Tibial artery (tissue), 4 donors: ENCODE data around the gene RASA1.

Source experiments
- DNase-seq, 2 donors: peaks; one replicate each; pipeline ENCODE4 v3.0.0-alpha.2; 2019
- H3K27ac ChIP-seq, 2 donors: fragments of 200-600 bp; sonication (generic) in 1 of 2; 1 replicate in 1 of 2; 2 replicates in 1 of 2; pipeline ENCODE4 v1.5.1; 2018 to 2019; ENCODE audit warnings: mild to moderate bottlenecking in 1 of 2
- H3K27me3 ChIP-seq, 2 donors: fragments of 200-600 bp; sonication (generic) in 1 of 2; one replicate each; pipeline versions ENCODE4 v1.5.1 to v1.6.0; 2016 to 2019
- H3K36me3 ChIP-seq, 3 donors: fragments of 200-600 bp; sonication (generic) in 2 of 3; one replicate each; pipeline ENCODE4 v1.5.1; 2016 to 2019; ENCODE audit warnings: mild to moderate bottlenecking in 2 of 3
- H3K4me1 ChIP-seq, 4 donors: fragments of 200-600 bp; sonication (generic) in 2 of 4; 1 replicate in 3 of 4; 2 replicates in 1 of 4; pipeline ENCODE4 v1.5.1; 2016 to 2019
- H3K4me3 ChIP-seq, 2 donors: fragments of 200-600 bp; sonication (generic) in 1 of 2; 1 replicate in 1 of 2; 2 replicates in 1 of 2; pipeline ENCODE4 v1.5.1; 2018 to 2019; ENCODE audit warnings: mild to moderate bottlenecking in 2 of 2
- H3K9me3 ChIP-seq, 3 donors: fragments of 200-600 bp; sonication (generic) in 1 of 3; one replicate each; pipeline ENCODE4 v1.5.1; 2016 to 2019
- CTCF ChIP-seq, 2 experiments: fragments of 200-600 bp in 1 of 2; fragments of 450-650 bp in 1 of 2; IDR thresholded peaks; one replicate each; pipeline ENCODE4 v1.5.1; 2017 to 2019; ENCODE audit warnings: antibody characterized with exemption in 2 of 2, mild to moderate bottlenecking in 1 of 2, moderate library complexity in 1 of 2
- intact Hi-C: fragments of 100-400 bp; cut with DNase I; formaldehyde crosslinking; loops from one replicate; pipeline ENCODE4 v1.15.0; 2023; ENCODE audit warnings: low total_unique reads

RASA1 gene

DNA sequence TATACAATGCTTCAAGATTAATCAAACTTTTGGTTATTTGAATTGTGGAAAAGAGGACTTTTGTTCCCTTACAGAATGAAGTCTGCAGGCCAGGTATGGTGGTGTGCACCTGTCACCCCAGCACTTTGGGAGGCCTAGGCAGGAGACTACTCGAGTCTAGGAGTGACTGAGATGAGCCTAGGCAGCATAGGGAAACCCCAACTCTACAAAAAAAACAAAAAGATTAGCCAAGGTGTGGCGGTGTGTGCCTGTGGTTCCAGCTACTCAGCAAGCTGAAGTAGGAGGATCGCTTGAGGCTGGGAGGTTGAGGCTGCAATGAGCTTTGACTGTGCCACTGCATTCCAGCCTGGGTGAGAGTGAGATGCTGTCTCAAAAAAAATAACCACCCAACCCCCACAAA, 135.7 kb downstream of the RASA1 start:
- Histone ChIP-seq H3K36me3 (peaks cover 68 to 78% (median 73%) of the 10 kb centered on the region in 3 donors), H3K9me3 (no peaks in the 10 kb centered on the region), H3K27ac (no peak overlapping the region), H3K4me1 (peaks cover 0 to 17% (median 4%) of the 10 kb centered on the region in 4 donors), H3K27me3 (no peaks in the 10 kb centered on the region), H3K4me3 (no peak overlapping the region)
- intact Hi-C loops = no loop called here
- no peak for DNase-seq
- no peak for TF ChIP-seq CTCF (IDR thresholded peaks at IDR 0.05)

- TF ChIP-seq CTCF (IDR thresholded peaks at IDR 0.05) = no peak
- H3K27me3 ChIP-seq = no peaks in the 10 kb centered on the region
- intact Hi-C loops = no loop called here
- peaks cover 68 to 78% (median 73%) of the 10 kb centered on the region in 3 donors for H3K36me3 ChIP-seq
- DNase-seq = no peak
- no peaks in the 10 kb centered on the region for H3K9me3 ChIP-seq
- H3K27ac ChIP-seq = no peak overlapping the region
- peaks cover 0 to 16% (median 6%) of the 10 kb centered on the region in 4 donors for H3K4me1 ChIP-seq
- no peak overlapping the region for H3K4me3 ChIP-seq
Measured at GRCh38 chr5:87403899-87404298, 136.2 kb downstream of the RASA1 start.

DNA sequence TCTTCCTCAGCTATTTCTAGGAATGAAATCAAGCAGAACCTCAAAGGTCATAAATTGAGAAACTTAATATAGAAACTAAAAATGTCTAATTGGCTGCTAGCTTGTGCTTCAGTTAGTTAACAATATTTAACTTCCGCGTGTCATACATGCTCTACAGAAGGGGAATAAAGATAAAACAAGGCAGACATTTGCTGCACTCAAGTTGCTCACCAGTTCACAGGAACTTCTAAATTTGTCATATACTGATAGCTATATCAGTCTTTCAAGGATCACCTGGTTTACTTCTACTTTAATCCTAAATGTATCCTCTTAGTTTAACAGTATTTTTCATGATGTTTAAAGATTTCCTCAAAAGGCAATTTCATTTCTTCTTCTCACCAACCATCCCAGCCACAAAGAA, 136.7 kb downstream of the RASA1 start:
- Histone ChIP-seq H3K27ac (no peak overlapping the region), H3K9me3 (no peaks in the 10 kb centered on the region), H3K4me1 (peaks cover 0 to 14% (median 5%) of the 10 kb centered on the region in 4 donors), H3K27me3 (no peaks in the 10 kb centered on the region), H3K36me3 (peaks cover 68 to 77% (median 72%) of the 10 kb centered on the region in 3 donors), H3K4me3 (no peak overlapping the region)
- no peak for DNase-seq
- intact Hi-C loops = no loop called here
- TF ChIP-seq CTCF (IDR thresholded peaks at IDR 0.05) = no peak

- no peak overlapping the region for H3K27ac ChIP-seq
- H3K9me3 ChIP-seq = no peaks in the 10 kb centered on the region
- peaks cover 0 to 19% (median 6%) of the 10 kb centered on the region in 4 donors for H3K4me1 ChIP-seq
- H3K4me3 ChIP-seq = no peak overlapping the region
- H3K27me3 ChIP-seq = no peaks in the 10 kb centered on the region
- peaks cover 67 to 75% (median 71%) of the 10 kb centered on the region in 3 donors for H3K36me3 ChIP-seq
- TF ChIP-seq CTCF (IDR thresholded peaks at IDR 0.05) = no peak
- DNase-seq = no peak
- intact Hi-C loops = no loop called here
Measured at GRCh38 chr5:87405472-87406155, 137.9 kb downstream of the RASA1 start.

DNA sequence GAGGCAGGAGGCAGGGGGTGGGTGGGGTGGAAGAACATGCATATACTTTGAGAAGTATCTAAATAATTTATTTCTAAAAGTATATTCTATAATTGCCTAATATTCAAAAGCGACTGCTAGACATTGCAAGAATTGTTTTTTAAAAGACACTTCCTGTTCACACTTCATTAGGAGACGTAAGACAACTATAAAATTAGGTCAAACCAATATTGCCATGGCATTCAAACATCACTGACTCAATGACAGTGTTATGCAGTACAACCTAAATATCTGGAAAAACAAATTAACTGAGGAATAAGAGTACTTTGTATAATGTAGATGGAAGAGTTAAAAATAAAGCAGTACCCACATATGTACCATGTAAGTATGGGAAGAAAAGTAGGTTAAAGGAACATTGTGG, 140.5 kb downstream of the RASA1 start:
- Histone ChIP-seq H3K27me3 (no peaks in the 10 kb centered on the region), H3K36me3 (peaks cover 42 to 64% (median 55%) of the 10 kb centered on the region in 3 donors), H3K4me1 (peaks cover 0 to 27% (median 11%) of the 10 kb centered on the region in 4 donors), H3K9me3 (no peaks in the 10 kb centered on the region), H3K27ac (no peak overlapping the region), H3K4me3 (no peak overlapping the region)
- no peak for TF ChIP-seq CTCF (IDR thresholded peaks at IDR 0.05)
- no peak for DNase-seq
- intact Hi-C loops = no loop called here
